Tibial nerve (tissue), 4 donors: Measurements from ENCODE around the gene MYCT1. TPM values are rescaled to one million over a fixed set of nuclear protein-coding genes. Genes with fewer than 3 reads are reported as not detected.

Experiments
- DNase-seq, 2 donors: peaks; one replicate each; pipeline ENCODE4 v3.0.0-alpha.2; 2019; ENCODE audit warnings: low spot score in 2 of 2
- H3K27ac ChIP-seq, 4 donors: fragments of 200-600 bp; sonication (generic) in 3 of 4; one replicate each; pipeline ENCODE4 v1.5.1; 2017 to 2019; ENCODE audit warnings: mild to moderate bottlenecking in 1 of 4
- H3K27me3 ChIP-seq, 2 donors: fragments of 200-600 bp; sonication (generic) in 1 of 2; one replicate each; pipeline versions ENCODE4 v1.5.1 to v1.6.0; 2017 to 2019
- H3K36me3 ChIP-seq, 3 donors: fragments of 200-600 bp; sonication (generic); one replicate each; pipeline ENCODE4 v1.5.1; 2018 to 2019
- H3K4me1 ChIP-seq, 4 donors: fragments of 200-600 bp; sonication (generic) in 3 of 4; one replicate each; pipeline ENCODE4 v1.5.1; 2017 to 2019
- H3K4me3 ChIP-seq, 4 donors: fragments of 200-600 bp; sonication (generic) in 3 of 4; one replicate each; pipeline ENCODE4 v1.5.1; 2017 to 2019; ENCODE audit warnings: mild to moderate bottlenecking in 1 of 4, moderate library complexity in 1 of 4
- H3K9me3 ChIP-seq, 4 donors: fragments of 200-600 bp; sonication (generic) in 3 of 4; one replicate each; pipeline ENCODE4 v1.5.1; 2017 to 2019
- CTCF ChIP-seq, 5 experiments: fragments of 200-600 bp in 3 of 5; fragments of 450-650 bp in 2 of 5; sonication (generic) in 3 of 5; IDR thresholded peaks; one replicate each; pipeline ENCODE4 v1.5.1; 2016 to 2019; ENCODE audit warnings: antibody characterized with exemption in 5 of 5, mild to moderate bottlenecking in 3 of 5, moderate library complexity in 2 of 5
- EP300 ChIP-seq, 2 donors: sonication (generic); formaldehyde crosslinking; IDR thresholded peaks; one replicate each; pipeline ENCODE4 v1.6.1; 2017; ENCODE audit warnings: antibody characterized with exemption in 2 of 2, mild to moderate bottlenecking in 1 of 2
- POLR2A ChIP-seq, 2 donors: fragments of 450-650 bp; IDR thresholded peaks; one replicate each; pipeline ENCODE4 v1.6.1; 2017; ENCODE audit warnings: antibody characterized with exemption in 2 of 2, mild to moderate bottlenecking in 2 of 2, moderate library complexity in 2 of 2
- WGBS, 2 donors: methylation state at CpG; one replicate each; pipeline ENCODE4 v1.1.5; 2018; 5-methylcytosine and 5-hydroxymethylcytosine counted together
- total RNA-seq, 4 donors: library from RNA; depleted of rRNA; stranded (reverse); fragments of >200 nt; gene quantifications; one replicate each; pipeline ENCODE4 v1.1.0, GENCODE V29; 2016

MYCT1 gene
- total RNA-seq, 4 donors from 2014 or later, result 13.6 to 31.2 (median 21.2) TPM

- H3K4me3 ChIP-seq, result no peak overlapping the region
- no peak overlapping the region for H3K27ac ChIP-seq
- no peaks in the 10 kb centered on the region for H3K4me1 ChIP-seq
- H3K36me3 ChIP-seq, result no peaks in the 10 kb centered on the region
- no peaks in the 10 kb centered on the region for H3K27me3 ChIP-seq
- no peaks in the 10 kb centered on the region for H3K9me3 ChIP-seq
- WGBS, 2 donors, result 60 to 76% methylated on average over 1 of the region's 1 CpG
- TF ChIP-seq CTCF (IDR thresholded peaks at IDR 0.05) (no peak), POLR2A (IDR thresholded peaks at IDR 0.05) (no peak), EP300 (IDR thresholded peaks at IDR 0.05) (no peak)
- no peak for DNase-seq
These were observed 25.7 kb downstream of the MYCT1 start for GRCh38 chr6:152723398-152723797.

GRCh38 chr6:152726313-152726712 is 28.6 kb downstream of the MYCT1 start:
- no peaks in the 10 kb centered on the region for H3K27me3 ChIP-seq
- TF ChIP-seq EP300 (IDR thresholded peaks at IDR 0.05) (no peak), CTCF (IDR thresholded peaks at IDR 0.05) (no peak), POLR2A (IDR thresholded peaks at IDR 0.05) (no peak)
- DNase-seq, result no peak
- H3K4me3 ChIP-seq, result no peak overlapping the region
- 67 to 77% methylated on average over 4 of the region's 4 CpGs for WGBS, 2 donors
- no peak overlapping the region for H3K27ac ChIP-seq
- no peaks in the 10 kb centered on the region for H3K4me1 ChIP-seq
- H3K9me3 ChIP-seq, result no peaks in the 10 kb centered on the region
- H3K36me3 ChIP-seq, result no peaks in the 10 kb centered on the region

- H3K36me3 ChIP-seq, result no peaks in the 10 kb centered on the region
- 91 to 92% methylated on average over 3 of the region's 3 CpGs for WGBS, 2 donors
- no peaks in the 10 kb centered on the region for H3K4me1 ChIP-seq
- no peak overlapping the region for H3K4me3 ChIP-seq
- no peak for DNase-seq
- no peak overlapping the region for H3K27ac ChIP-seq
- H3K9me3 ChIP-seq, result peaks cover 0 to under 1% (median 0%) of the 10 kb centered on the region in 4 donors
- no peak for TF ChIP-seq POLR2A (IDR thresholded peaks at IDR 0.05)
- TF ChIP-seq EP300 (IDR thresholded peaks at IDR 0.05), result no peak
- no peak for TF ChIP-seq CTCF (IDR thresholded peaks at IDR 0.05)
- no peaks in the 10 kb centered on the region for H3K27me3 ChIP-seq
These were observed 29.8 kb downstream of the MYCT1 start for GRCh38 chr6:152727507-152727906.

GRCh38 chr6:152734630-152735029 is 36.9 kb downstream of the MYCT1 start:
- 76 to 81% methylated on average over 2 of the region's 2 CpGs for WGBS, 2 donors
- no peak overlapping the region for H3K27ac ChIP-seq
- H3K9me3 ChIP-seq, result peaks cover 0 to 12% (median 2%) of the 10 kb centered on the region in 4 donors
- DNase-seq, result no peak
- H3K36me3 ChIP-seq, result no peaks in the 10 kb centered on the region
- no peak overlapping the region for H3K4me3 ChIP-seq
- H3K4me1 ChIP-seq, result no peaks in the 10 kb centered on the region
- H3K27me3 ChIP-seq, result no peaks in the 10 kb centered on the region
- no peak for TF ChIP-seq CTCF (IDR thresholded peaks at IDR 0.05)

- peaks cover 0 to 12% (median 2%) of the 10 kb centered on the region in 4 donors for H3K9me3 ChIP-seq
- no peak overlapping the region for H3K4me3 ChIP-seq
- WGBS, 2 donors, result 70 to 74% methylated on average over 2 of the region's 2 CpGs
- no peaks in the 10 kb centered on the region for H3K36me3 ChIP-seq
- no peaks in the 10 kb centered on the region for H3K27me3 ChIP-seq
- no peak overlapping the region for H3K27ac ChIP-seq
- DNase-seq, result no peak
- TF ChIP-seq EP300 (IDR thresholded peaks at IDR 0.05) (no peak), CTCF (IDR thresholded peaks at IDR 0.05) (no peak), POLR2A (IDR thresholded peaks at IDR 0.05) (no peak)
- H3K4me1 ChIP-seq, result no peaks in the 10 kb centered on the region
These were observed 39.1 kb downstream of the MYCT1 start for GRCh38 chr6:152736687-152737273.
